Neural crest cell (in vitro differentiated cells): ENCODE measurements around the gene SP3. TPM values are rescaled to one million over a fixed set of nuclear protein-coding genes. Genes with fewer than 3 reads are reported as not detected.

ENCODE experiments used
- DNase-seq: peaks from one replicate; pipeline ENCODE4 v3.0.0; 2021; ENCODE audit warnings: low read depth, mixed read lengths, low spot score
- H3K27ac Mint-ChIP-seq: one replicate; pipeline ENCODE4 v1.8.0; 2021; ENCODE audit warnings: mild to moderate bottlenecking, mixed read lengths; ENCODE audit not compliant: unreplicated experiment
- H3K27me3 Mint-ChIP-seq: 2 replicates; pipeline ENCODE4 v1.8.0; 2021; ENCODE audit warnings: low read depth, mild to moderate bottlenecking, mixed read lengths
- H3K36me3 Mint-ChIP-seq: 2 replicates; pipeline ENCODE4 v1.8.0; 2021; ENCODE audit warnings: low read depth, mild to moderate bottlenecking, mixed read lengths
- H3K4me1 Mint-ChIP-seq: 2 replicates; pipeline ENCODE4 v1.8.0; 2021; ENCODE audit warnings: mixed read lengths
- H3K4me3 Mint-ChIP-seq: one replicate; pipeline ENCODE4 v1.8.0; 2021; ENCODE audit warnings: mild to moderate bottlenecking, mixed read lengths
- H3K9me3 Mint-ChIP-seq: 2 replicates; pipeline ENCODE4 v1.8.0; 2021; ENCODE audit warnings: mixed read lengths
- total RNA-seq: library from RNA; stranded (reverse); gene quantifications from 2 replicates; pipeline ENCODE4 v1.2.1, GENCODE V29; 2021
- TF ChIP-seq, protein P1 (sequence below): fragments of 200-600 bp; sonication (generic); conservative IDR thresholded peaks from 2 replicates; pipeline ENCODE4 v1.5.0; 2021; ENCODE audit warnings: antibody characterized with exemption, mild to moderate bottlenecking

Gene SP3
- total RNA-seq, 1 donor from 2014 or later, result 105 TPM

DNA sequence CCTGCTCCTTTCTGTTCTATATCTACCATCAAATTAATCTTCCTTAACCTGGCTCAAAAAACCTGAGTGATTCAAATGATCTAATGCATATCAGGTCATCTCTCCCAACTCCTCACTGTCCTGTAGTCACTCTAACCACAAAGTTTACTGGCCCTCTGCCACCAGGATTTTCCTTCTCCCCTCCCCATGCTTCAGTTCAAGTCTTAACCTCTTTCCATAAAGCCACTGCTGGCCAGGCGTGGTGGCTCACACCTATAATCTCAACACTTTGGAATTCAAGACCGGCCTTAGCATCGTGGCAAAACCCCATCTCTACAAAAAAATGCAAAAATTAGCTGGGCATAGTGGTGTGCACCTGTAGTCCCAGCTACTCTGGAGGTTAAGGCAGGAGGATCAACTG lies 7.5 kb upstream of the SP3 start:
- Mint-ChIP-seq H3K4me3 (peak overlapping the region; percentile 38), H3K27ac (no peak overlapping the region), H3K4me1 (no peaks in the 10 kb centered on the region), H3K36me3 (no peaks in the 10 kb centered on the region), H3K27me3 (no peaks in the 10 kb centered on the region), H3K9me3 (no peaks in the 10 kb centered on the region)
- TF ChIP-seq, protein P1, sequence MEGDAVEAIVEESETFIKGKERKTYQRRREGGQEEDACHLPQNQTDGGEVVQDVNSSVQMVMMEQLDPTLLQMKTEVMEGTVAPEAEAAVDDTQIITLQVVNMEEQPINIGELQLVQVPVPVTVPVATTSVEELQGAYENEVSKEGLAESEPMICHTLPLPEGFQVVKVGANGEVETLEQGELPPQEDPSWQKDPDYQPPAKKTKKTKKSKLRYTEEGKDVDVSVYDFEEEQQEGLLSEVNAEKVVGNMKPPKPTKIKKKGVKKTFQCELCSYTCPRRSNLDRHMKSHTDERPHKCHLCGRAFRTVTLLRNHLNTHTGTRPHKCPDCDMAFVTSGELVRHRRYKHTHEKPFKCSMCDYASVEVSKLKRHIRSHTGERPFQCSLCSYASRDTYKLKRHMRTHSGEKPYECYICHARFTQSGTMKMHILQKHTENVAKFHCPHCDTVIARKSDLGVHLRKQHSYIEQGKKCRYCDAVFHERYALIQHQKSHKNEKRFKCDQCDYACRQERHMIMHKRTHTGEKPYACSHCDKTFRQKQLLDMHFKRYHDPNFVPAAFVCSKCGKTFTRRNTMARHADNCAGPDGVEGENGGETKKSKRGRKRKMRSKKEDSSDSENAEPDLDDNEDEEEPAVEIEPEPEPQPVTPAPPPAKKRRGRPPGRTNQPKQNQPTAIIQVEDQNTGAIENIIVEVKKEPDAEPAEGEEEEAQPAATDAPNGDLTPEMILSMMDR, result no peak
- DNase-seq, result no peak

DNA sequence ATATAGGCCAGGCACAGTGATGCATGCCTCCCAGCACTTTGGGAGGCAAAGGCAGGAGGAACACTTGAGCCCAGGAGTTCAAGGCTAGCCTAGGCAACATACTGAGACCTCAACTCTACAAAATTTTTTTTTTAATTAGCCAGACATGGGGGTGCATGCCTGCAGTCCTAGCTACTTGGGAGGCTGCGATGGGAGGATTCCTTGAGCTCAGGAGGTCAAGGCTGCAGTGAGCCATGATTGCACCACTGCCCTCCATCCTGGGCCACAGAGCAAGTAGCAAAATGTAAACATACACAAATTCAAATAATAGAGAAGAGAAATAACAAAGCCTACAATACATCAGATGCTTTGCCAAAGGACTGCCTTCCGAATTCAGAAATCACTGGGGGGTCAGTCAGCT lies 7.0 kb upstream of the SP3 start:
- no peak overlapping the region for H3K27ac Mint-ChIP-seq
- H3K4me1 Mint-ChIP-seq, result no peaks in the 10 kb centered on the region
- H3K27me3 Mint-ChIP-seq, result no peaks in the 10 kb centered on the region
- peak overlapping the region; percentile 38 for H3K4me3 Mint-ChIP-seq
- no peaks in the 10 kb centered on the region for H3K36me3 Mint-ChIP-seq
- TF ChIP-seq, protein P1, result no peak
- H3K9me3 Mint-ChIP-seq, result no peaks in the 10 kb centered on the region
- DNase-seq, result no peak

DNA sequence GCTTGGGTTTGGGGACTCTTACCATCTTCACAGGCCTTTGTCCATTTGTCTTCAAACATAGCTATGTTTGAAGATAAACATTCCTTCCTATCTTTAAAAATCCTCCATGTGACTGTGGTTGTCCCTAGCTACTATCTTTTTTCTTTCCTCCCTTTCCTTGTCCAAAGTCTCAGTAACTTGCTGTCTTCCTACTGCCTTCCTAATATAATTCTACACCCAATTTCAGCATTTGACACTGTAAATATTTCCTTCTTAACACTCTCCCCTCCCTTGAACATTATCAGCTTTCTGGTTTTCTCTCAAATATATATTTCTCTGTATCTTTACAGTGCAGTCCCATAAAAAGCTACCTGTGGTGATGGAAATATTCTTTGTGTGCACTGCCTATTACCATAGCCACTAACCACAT lies 5.3 kb upstream of the SP3 start:
- H3K36me3 Mint-ChIP-seq, result no peaks in the 10 kb centered on the region
- H3K9me3 Mint-ChIP-seq, result no peaks in the 10 kb centered on the region
- H3K4me1 Mint-ChIP-seq, result peaks cover 12% of the 10 kb centered on the region
- peak overlapping the region; percentile 1 for H3K4me3 Mint-ChIP-seq
- TF ChIP-seq, protein P1, result no peak
- no peak overlapping the region for H3K27ac Mint-ChIP-seq
- no peak for DNase-seq
- H3K27me3 Mint-ChIP-seq, result no peaks in the 10 kb centered on the region

DNA sequence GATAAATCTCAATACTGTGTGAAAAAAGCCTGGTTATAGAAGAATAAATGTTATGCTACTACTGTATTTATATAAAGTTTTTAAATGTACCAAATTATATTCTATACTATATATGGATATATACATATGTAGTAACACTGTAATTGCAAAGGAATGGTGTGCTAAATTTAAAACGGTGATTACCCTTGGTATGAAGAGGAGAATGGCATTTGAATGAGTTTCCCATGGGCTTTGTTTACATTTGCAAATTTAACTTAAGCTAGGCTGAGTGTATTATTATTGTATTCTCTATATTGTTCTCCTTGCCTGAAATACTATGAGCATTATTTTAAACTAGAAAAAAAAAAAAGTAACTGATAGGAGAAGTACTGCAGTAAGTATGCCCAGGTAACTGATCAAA lies 4.7 kb upstream of the SP3 start:
- peaks cover 5% of the 10 kb centered on the region for H3K27me3 Mint-ChIP-seq
- H3K9me3 Mint-ChIP-seq, result no peaks in the 10 kb centered on the region
- H3K27ac Mint-ChIP-seq, result no peak overlapping the region

DNA sequence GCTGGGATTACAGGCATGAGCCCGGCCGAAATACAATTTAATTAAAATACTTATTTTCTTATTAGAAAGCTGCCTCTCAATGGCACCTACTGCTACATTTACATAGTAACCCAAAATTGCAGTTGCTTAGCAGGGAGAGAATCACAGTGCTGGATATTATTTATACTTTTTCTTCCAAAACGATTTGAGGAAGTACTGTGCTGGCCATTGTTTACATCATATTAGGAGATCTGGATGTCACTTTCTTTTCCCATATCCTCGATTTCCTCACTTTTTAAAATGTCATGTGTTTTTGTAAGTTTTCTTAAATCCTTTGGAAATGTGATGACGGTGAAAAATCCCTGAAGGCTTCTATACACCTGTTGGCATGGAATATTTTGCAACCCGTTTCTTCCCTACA lies 3.4 kb upstream of the SP3 start:
- no peak overlapping the region for H3K27ac Mint-ChIP-seq
- H3K9me3 Mint-ChIP-seq, result no peaks in the 10 kb centered on the region
- H3K36me3 Mint-ChIP-seq, result no peaks in the 10 kb centered on the region
- H3K4me3 Mint-ChIP-seq, result peak overlapping the region; percentile 72
- TF ChIP-seq, protein P1, result no peak
- peaks cover 12% of the 10 kb centered on the region for H3K4me1 Mint-ChIP-seq
- peaks cover 5% of the 10 kb centered on the region for H3K27me3 Mint-ChIP-seq
- no peak for DNase-seq

More for the DNA sequence above, 4.7 kb upstream of the SP3 start:
- peaks cover 12% of the 10 kb centered on the region for H3K4me1 Mint-ChIP-seq
- H3K4me3 Mint-ChIP-seq, result no peak overlapping the region
- H3K36me3 Mint-ChIP-seq, result no peaks in the 10 kb centered on the region
- TF ChIP-seq, protein P1, result no peak
- no peak for DNase-seq
